Fibroblast of skin of left quadriceps (primary cell): ENCODE data around the gene TGIF2.
"Not testable (repeated sequence)": the region's sequence is repeated elsewhere in the genome, so short reads cannot be mapped to it uniquely, and the experiment has no call there.

Experiments
- DNase-seq, 2 experiments: peaks; one replicate each; pipeline ENCODE4 v3.0.0-alpha.2; 2013; ENCODE audit warnings: low read depth in 2 of 2

The TGIF2 gene

GRCh38 chr20:36547186-36548005 lies 26.0 kb upstream of the TGIF2 start:
- no peak for DNase-seq

GRCh38 chr20:36548006-36548315 lies 25.4 kb upstream of the TGIF2 start:
- DNase-seq, result no peak

- no peak for DNase-seq
Observed at GRCh38 chr20:36548704-36549627, 24.4 kb upstream of the TGIF2 start.

- DNase-seq, result no peak
Observed at GRCh38 chr20:36549628-36549941, 23.8 kb upstream of the TGIF2 start.

- no peak for DNase-seq
Observed at GRCh38 chr20:36549942-36550789, 23.2 kb upstream of the TGIF2 start.

- no peak for DNase-seq
Observed at GRCh38 chr20:36550790-36551299, 22.6 kb upstream of the TGIF2 start.

- no peak for DNase-seq
Observed at GRCh38 chr20:36555248-36555647, 18.1 kb upstream of the TGIF2 start.

GRCh38 chr20:36562724-36563123 lies 10.7 kb upstream of the TGIF2 start:
- no peak for DNase-seq

- no peak for DNase-seq
Observed at GRCh38 chr20:36563374-36563773, 10.0 kb upstream of the TGIF2 start.

- DNase-seq, result not testable (repeated sequence)
Observed at GRCh38 chr20:36564078-36564725, 9.2 kb upstream of the TGIF2 start.

- not testable (repeated sequence) for DNase-seq
Observed at GRCh38 chr20:36564726-36565121, 8.7 kb upstream of the TGIF2 start.

- DNase-seq, result no peak
Observed at GRCh38 chr20:36565520-36565919, 7.9 kb upstream of the TGIF2 start.

- DNase-seq, result no peak
Observed at GRCh38 chr20:36569847-36570429, 3.5 kb upstream of the TGIF2 start.

- no peak for DNase-seq
Observed at GRCh38 chr20:36571564-36572504, 1.6 kb upstream of the TGIF2 start.

- DNase-seq, result no peak
Observed at GRCh38 chr20:36572701-36573102, 695 bp upstream of the TGIF2 start.

- no peak for DNase-seq
Observed at GRCh38 chr20:36573798-36574365, 485 bp downstream of the TGIF2 start.

GRCh38 chr20:36574366-36575135 lies 1.2 kb downstream of the TGIF2 start:
- no peak for DNase-seq

- DNase-seq, result no peak
Observed at GRCh38 chr20:36576081-36576445, 2.7 kb downstream of the TGIF2 start.
